ENCODE results near the gene H3-3A.

DNA sequence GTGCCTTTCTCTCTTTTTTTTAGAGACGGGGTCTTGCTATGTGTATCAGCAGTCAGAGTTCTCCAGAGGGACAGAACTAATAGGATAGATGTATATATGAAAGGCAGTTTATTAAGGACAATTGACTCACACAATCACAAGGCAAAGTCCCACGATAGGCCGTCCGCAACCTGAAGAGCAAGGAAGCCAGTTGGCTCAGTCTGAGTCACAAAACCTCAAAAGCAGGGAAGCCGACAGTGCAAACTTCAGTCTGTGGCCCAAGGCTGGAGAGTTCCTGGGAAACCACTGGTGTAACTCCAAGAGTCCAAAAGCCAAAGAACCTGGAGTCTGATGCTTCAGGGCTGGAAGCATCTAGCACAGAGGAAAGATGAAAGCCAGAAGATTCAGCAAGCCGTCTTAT lies 16.3 kb upstream of the H3-3A start:
- TF ChIP-seq FOXP1 (CRISPR knock-in tag; IDR thresholded peaks at IDR 0.05; ENCODE audit: borderline replicate concordance), result no peak
- TF ChIP-seq, protein P1, sequence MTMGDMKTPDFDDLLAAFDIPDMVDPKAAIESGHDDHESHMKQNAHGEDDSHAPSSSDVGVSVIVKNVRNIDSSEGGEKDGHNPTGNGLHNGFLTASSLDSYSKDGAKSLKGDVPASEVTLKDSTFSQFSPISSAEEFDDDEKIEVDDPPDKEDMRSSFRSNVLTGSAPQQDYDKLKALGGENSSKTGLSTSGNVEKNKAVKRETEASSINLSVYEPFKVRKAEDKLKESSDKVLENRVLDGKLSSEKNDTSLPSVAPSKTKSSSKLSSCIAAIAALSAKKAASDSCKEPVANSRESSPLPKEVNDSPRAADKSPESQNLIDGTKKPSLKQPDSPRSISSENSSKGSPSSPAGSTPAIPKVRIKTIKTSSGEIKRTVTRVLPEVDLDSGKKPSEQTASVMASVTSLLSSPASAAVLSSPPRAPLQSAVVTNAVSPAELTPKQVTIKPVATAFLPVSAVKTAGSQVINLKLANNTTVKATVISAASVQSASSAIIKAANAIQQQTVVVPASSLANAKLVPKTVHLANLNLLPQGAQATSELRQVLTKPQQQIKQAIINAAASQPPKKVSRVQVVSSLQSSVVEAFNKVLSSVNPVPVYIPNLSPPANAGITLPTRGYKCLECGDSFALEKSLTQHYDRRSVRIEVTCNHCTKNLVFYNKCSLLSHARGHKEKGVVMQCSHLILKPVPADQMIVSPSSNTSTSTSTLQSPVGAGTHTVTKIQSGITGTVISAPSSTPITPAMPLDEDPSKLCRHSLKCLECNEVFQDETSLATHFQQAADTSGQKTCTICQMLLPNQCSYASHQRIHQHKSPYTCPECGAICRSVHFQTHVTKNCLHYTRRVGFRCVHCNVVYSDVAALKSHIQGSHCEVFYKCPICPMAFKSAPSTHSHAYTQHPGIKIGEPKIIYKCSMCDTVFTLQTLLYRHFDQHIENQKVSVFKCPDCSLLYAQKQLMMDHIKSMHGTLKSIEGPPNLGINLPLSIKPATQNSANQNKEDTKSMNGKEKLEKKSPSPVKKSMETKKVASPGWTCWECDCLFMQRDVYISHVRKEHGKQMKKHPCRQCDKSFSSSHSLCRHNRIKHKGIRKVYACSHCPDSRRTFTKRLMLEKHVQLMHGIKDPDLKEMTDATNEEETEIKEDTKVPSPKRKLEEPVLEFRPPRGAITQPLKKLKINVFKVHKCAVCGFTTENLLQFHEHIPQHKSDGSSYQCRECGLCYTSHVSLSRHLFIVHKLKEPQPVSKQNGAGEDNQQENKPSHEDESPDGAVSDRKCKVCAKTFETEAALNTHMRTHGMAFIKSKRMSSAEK (CRISPR knock-in tag; IDR thresholded peaks at IDR 0.05; ENCODE audit: borderline replicate concordance), result no peak

Data from WTC11 (cell line).